ENCODE measurements around the gene HRH3. TPM values are rescaled to one million over a fixed set of nuclear protein-coding genes. Genes with fewer than 3 reads are reported as not detected.

The HRH3 gene
- total RNA-seq, 1 experiment from 2014 or later, result not detected

GRCh38 chr20:62229667-62230066 lies 9.6 kb upstream of the HRH3 start:
- DNase-seq (ENCODE audit: low spot score), result no peak

GRCh38 chr20:62228982-62229545 lies 9.0 kb upstream of the HRH3 start:
- no peak for DNase-seq (ENCODE audit: low spot score)

GRCh38 chr20:62227977-62228958 lies 8.2 kb upstream of the HRH3 start:
- DNase-seq (ENCODE audit: low spot score), result no peak

- DNase-seq (ENCODE audit: low spot score), result no peak
Observed at GRCh38 chr20:62227591-62227976, 7.5 kb upstream of the HRH3 start.

- no peak for DNase-seq (ENCODE audit: low spot score)
Observed at GRCh38 chr20:62226707-62227590, 6.9 kb upstream of the HRH3 start.

- DNase-seq (ENCODE audit: low spot score), result no peak
Observed at GRCh38 chr20:62225820-62226635, 6.0 kb upstream of the HRH3 start.

GRCh38 chr20:62225026-62225425 lies 4.9 kb upstream of the HRH3 start:
- no peak for DNase-seq (ENCODE audit: low spot score)

- no peak for DNase-seq (ENCODE audit: low spot score)
Observed at GRCh38 chr20:62224113-62224855, 4.2 kb upstream of the HRH3 start.

- no peak for DNase-seq (ENCODE audit: low spot score)
Observed at GRCh38 chr20:62223571-62223970, 3.5 kb upstream of the HRH3 start.

GRCh38 chr20:62222972-62223371 lies 2.9 kb upstream of the HRH3 start:
- DNase-seq (ENCODE audit: low spot score), result no peak

GRCh38 chr20:62222266-62222850 lies 2.3 kb upstream of the HRH3 start:
- no peak for DNase-seq (ENCODE audit: low spot score)

- DNase-seq (ENCODE audit: low spot score), result no peak
Observed at GRCh38 chr20:62220666-62221568, 839 bp upstream of the HRH3 start.

- DNase-seq (ENCODE audit: low spot score), result no peak
Observed at GRCh38 chr20:62219101-62219991, 732 bp downstream of the HRH3 start.

- DNase-seq (ENCODE audit: low spot score), result no peak
Observed at GRCh38 chr20:62217913-62218773, 1.9 kb downstream of the HRH3 start.

GRCh38 chr20:62216636-62217566 lies 3.2 kb downstream of the HRH3 start:
- no peak for DNase-seq (ENCODE audit: low spot score)
